MM.1S (cell line): ENCODE results near the gene TMEM132E.
A peak's percentile ranks its signal among the peaks of the same experiment; 100 is the strongest.

Experiments
- DNase-seq: peaks from one replicate; pipeline ENCODE4 v3.0.0-alpha.2; 2015
- H2AFZ ChIP-seq: fragments of 300-600 bp; sonication (generic); 2 replicates; pipeline ENCODE4 v1.6.0; 2016; ENCODE audit warnings: antibody characterized with exemption, low read length
- H3F3A ChIP-seq: fragments of 300-600 bp; sonication (generic); 2 replicates; pipeline ENCODE4 v1.6.1; 2016; ENCODE audit warnings: mild to moderate bottlenecking, antibody characterized with exemption, low read length, moderate library complexity, mixed read lengths; ENCODE audit not compliant: insufficient read depth
- H3K27ac ChIP-seq: fragments of 300-600 bp; sonication (generic); 2 replicates; pipeline ENCODE4 v1.5.1; 2016; ENCODE audit warnings: mild to moderate bottlenecking, low read length
- H3K27me3 ChIP-seq: fragments of 300-600 bp; sonication (generic); replicated peaks from 2 replicates; pipeline ENCODE4 v1.6.0; 2016; ENCODE audit warnings: low read length; ENCODE audit not compliant: insufficient read depth
- H3K36me3 ChIP-seq: fragments of 300-600 bp; sonication (generic); replicated peaks from 2 replicates; pipeline ENCODE4 v1.6.1; 2016; ENCODE audit warnings: mild to moderate bottlenecking, low read length, mixed read lengths; ENCODE audit not compliant: insufficient read depth
- H3K4me1 ChIP-seq: fragments of 300-600 bp; sonication (generic); 2 replicates; pipeline ENCODE4 v1.6.1; 2016; ENCODE audit warnings: low read length, mixed read lengths
- H3K4me2 ChIP-seq: fragments of 300-600 bp; sonication (generic); 2 replicates; pipeline ENCODE4 v1.6.0; 2016; ENCODE audit warnings: low read depth, low read length
- H3K4me3 ChIP-seq: fragments of 300-600 bp; sonication (generic); 2 replicates; pipeline ENCODE4 v1.5.1; 2016; ENCODE audit warnings: low read length, mixed read lengths
- H3K79me2 ChIP-seq: fragments of 300-600 bp; sonication (generic); 2 replicates; pipeline ENCODE4 v1.6.1; 2016; ENCODE audit warnings: mixed run types, low read length, mixed read lengths
- H3K9ac ChIP-seq: fragments of 300-600 bp; sonication (generic); 2 replicates; pipeline ENCODE4 v1.6.1; 2016; ENCODE audit warnings: low read length, mixed read lengths
- H3K9me2 ChIP-seq: fragments of 300-600 bp; sonication (generic); replicated peaks from 2 replicates; pipeline ENCODE4 v1.6.1; 2016; ENCODE audit warnings: mild to moderate bottlenecking, low read length, mixed read lengths; ENCODE audit not compliant: insufficient read depth
- H3K9me3 ChIP-seq: fragments of 300-600 bp; sonication (generic); replicated peaks from 2 replicates; pipeline ENCODE4 v1.6.1; 2016; ENCODE audit warnings: mild to moderate bottlenecking, low read length, mixed read lengths; ENCODE audit not compliant: insufficient read depth
- H4K20me1 ChIP-seq: fragments of 300-600 bp; sonication (generic); 2 replicates; pipeline ENCODE4 v1.6.1; 2016; ENCODE audit warnings: mild to moderate bottlenecking, low read length, moderate library complexity, mixed read lengths; ENCODE audit not compliant: insufficient read depth
- CTCF ChIP-seq: fragments of 300-600 bp; sonication (generic); IDR thresholded peaks from 2 replicates; pipeline ENCODE4 v1.5.1; 2016; ENCODE audit warnings: antibody characterized with exemption, low read length, mixed read lengths
- EZH2 ChIP-seq: fragments of 300-600 bp; sonication (generic); optimal IDR thresholded peaks from 2 replicates; pipeline ENCODE3; 2017; ENCODE audit warnings: low read depth, mild to moderate bottlenecking, antibody characterized with exemption, low read length, mixed read lengths
- EZH2phosphoT487 ChIP-seq: fragments of 300-600 bp; sonication (generic); IDR thresholded peaks from 2 replicates; pipeline ENCODE4 v1.6.1; 2018; ENCODE audit warnings: antibody characterized with exemption, low read length

The TMEM132E gene

GRCh38 chr17:34628879-34629278, 49.5 kb downstream of the TMEM132E start:
- H3K9ac ChIP-seq: no peak overlapping the region
- H3K9me2 ChIP-seq: no peaks in the 10 kb centered on the region
- no peak for DNase-seq
- no peak overlapping the region for H3K27ac ChIP-seq
- H3K4me1 ChIP-seq: peaks cover 11% of the 10 kb centered on the region
- no peak overlapping the region for H3K4me3 ChIP-seq
- no peaks in the 10 kb centered on the region for H3F3A ChIP-seq
- no peak for TF ChIP-seq EZH2
- no peak for TF ChIP-seq CTCF
- TF ChIP-seq EZH2phosphoT487: no peak
- H3K36me3 ChIP-seq: no peaks in the 10 kb centered on the region
- H2AFZ ChIP-seq: no peak overlapping the region
- no peaks in the 10 kb centered on the region for H3K9me3 ChIP-seq
- H3K27me3 ChIP-seq: peaks cover 18% of the 10 kb centered on the region; the same call in 1 of the 2 replicates
- H3K4me2 ChIP-seq: no peak overlapping the region
- H4K20me1 ChIP-seq: no peaks in the 10 kb centered on the region
- no peaks in the 10 kb centered on the region for H3K79me2 ChIP-seq

GRCh38 chr17:34633351-34633750, 54.0 kb downstream of the TMEM132E start:
- no peaks in the 10 kb centered on the region for H3K9me3 ChIP-seq

GRCh38 chr17:34633760-34634159, 54.4 kb downstream of the TMEM132E start:
- no peak overlapping the region for H3K4me3 ChIP-seq
- H3K79me2 ChIP-seq: no peaks in the 10 kb centered on the region
- no peaks in the 10 kb centered on the region for H3K9me3 ChIP-seq
- no peaks in the 10 kb centered on the region for H3K36me3 ChIP-seq
- no peak overlapping the region for H2AFZ ChIP-seq
- no peaks in the 10 kb centered on the region for H3K9me2 ChIP-seq
- H3K4me2 ChIP-seq: peak overlapping the region; percentile 19; the same call in 1 of the 2 replicates
- H3F3A ChIP-seq: no peaks in the 10 kb centered on the region
- peaks cover 3% of the 10 kb centered on the region; the same call in 1 of the 2 replicates for H3K27me3 ChIP-seq
- TF ChIP-seq EZH2phosphoT487: no peak
- TF ChIP-seq EZH2: no peak
- no peak overlapping the region for H3K27ac ChIP-seq
- H3K4me1 ChIP-seq: peaks cover 17% of the 10 kb centered on the region
- H3K9ac ChIP-seq: no peak overlapping the region
- H4K20me1 ChIP-seq: no peaks in the 10 kb centered on the region
- DNase-seq: no peak

More at GRCh38 chr17:34633351-34633750, 54.0 kb downstream of the TMEM132E start:
- Histone ChIP-seq H3K4me2 (peak overlapping the region; percentile 19), H3K79me2 (no peaks in the 10 kb centered on the region), H3K36me3 (no peaks in the 10 kb centered on the region), H3K27me3 (no peaks in the 10 kb centered on the region; the same call in 1 of the 2 replicates), H3K27ac (no peak overlapping the region), H3K9ac (no peak overlapping the region), H2AFZ (peak overlapping the region; percentile 30; the same call in 1 of the 2 replicates), H4K20me1 (no peaks in the 10 kb centered on the region), H3F3A (no peaks in the 10 kb centered on the region), H3K4me1 (peaks cover 17% of the 10 kb centered on the region), H3K9me2 (no peaks in the 10 kb centered on the region), H3K4me3 (no peak overlapping the region)
- DNase-seq: peak; percentile 61
- no peak for TF ChIP-seq CTCF
- no peak for TF ChIP-seq EZH2phosphoT487
- no peak for TF ChIP-seq EZH2

- TF ChIP-seq EZH2: no peak
- no peak for TF ChIP-seq EZH2phosphoT487
- no peak for TF ChIP-seq CTCF
- H3K4me2 ChIP-seq: no peak overlapping the region
- DNase-seq: no peak
Measured at GRCh38 chr17:34634551-34635160, 55.3 kb downstream of the TMEM132E start.

More at GRCh38 chr17:34634551-34635160, 55.3 kb downstream of the TMEM132E start:
- Histone ChIP-seq H4K20me1 (no peaks in the 10 kb centered on the region), H3K9ac (no peak overlapping the region), H3K4me3 (no peak overlapping the region), H3K4me1 (peaks cover 17% of the 10 kb centered on the region), H3K9me2 (no peaks in the 10 kb centered on the region), H3K27me3 (peaks cover 12% of the 10 kb centered on the region), H3K79me2 (no peaks in the 10 kb centered on the region), H3K9me3 (no peaks in the 10 kb centered on the region), H2AFZ (no peak overlapping the region), H3F3A (no peaks in the 10 kb centered on the region), H3K27ac (no peak overlapping the region), H3K36me3 (no peaks in the 10 kb centered on the region)
